Measurements from ENCODE around the gene HSD11B2.

GRCh38 chr16:67394155-67395104 is 36.5 kb upstream of the HSD11B2 start:
- no peak for TF ChIP-seq STAT3 (IDR thresholded peaks at IDR 0.05; ENCODE audit: low read depth, low read length)
- TF ChIP-seq EP300 (IDR thresholded peaks at IDR 0.05; ENCODE audit: borderline replicate concordance in 1 of 2, control insufficient read depth in 1 of 2, low read depth in 2 of 2, low read length in 2 of 2) = no peak
- TF ChIP-seq SP1 (IDR thresholded peaks at IDR 0.05; ENCODE audit: low read depth, low read length) = no peak
- TF ChIP-seq USF1 (IDR thresholded peaks at IDR 0.05; ENCODE audit: borderline replicate concordance, extremely low read length, insufficient read depth, low read depth, low read length) = no peak
- TF ChIP-seq WRNIP1 (IDR thresholded peaks at IDR 0.05; ENCODE audit: borderline replicate concordance, low read depth, low read length) = no peak
- no peak for TF ChIP-seq CTCF (IDR thresholded peaks at IDR 0.05 in 2 of 3, conservative IDR thresholded peaks at IDR 0.05 in 1 of 3; ENCODE audit: control insufficient read depth in 2 of 3, extremely low read depth in 1 of 3, insufficient read depth in 1 of 3, low read depth in 3 of 3, low read length in 3 of 3)
- no peak for TF ChIP-seq YBX1 (IDR thresholded peaks at IDR 0.05)
